ENCODE results near the gene NRG2.

Gene NRG2

DNA sequence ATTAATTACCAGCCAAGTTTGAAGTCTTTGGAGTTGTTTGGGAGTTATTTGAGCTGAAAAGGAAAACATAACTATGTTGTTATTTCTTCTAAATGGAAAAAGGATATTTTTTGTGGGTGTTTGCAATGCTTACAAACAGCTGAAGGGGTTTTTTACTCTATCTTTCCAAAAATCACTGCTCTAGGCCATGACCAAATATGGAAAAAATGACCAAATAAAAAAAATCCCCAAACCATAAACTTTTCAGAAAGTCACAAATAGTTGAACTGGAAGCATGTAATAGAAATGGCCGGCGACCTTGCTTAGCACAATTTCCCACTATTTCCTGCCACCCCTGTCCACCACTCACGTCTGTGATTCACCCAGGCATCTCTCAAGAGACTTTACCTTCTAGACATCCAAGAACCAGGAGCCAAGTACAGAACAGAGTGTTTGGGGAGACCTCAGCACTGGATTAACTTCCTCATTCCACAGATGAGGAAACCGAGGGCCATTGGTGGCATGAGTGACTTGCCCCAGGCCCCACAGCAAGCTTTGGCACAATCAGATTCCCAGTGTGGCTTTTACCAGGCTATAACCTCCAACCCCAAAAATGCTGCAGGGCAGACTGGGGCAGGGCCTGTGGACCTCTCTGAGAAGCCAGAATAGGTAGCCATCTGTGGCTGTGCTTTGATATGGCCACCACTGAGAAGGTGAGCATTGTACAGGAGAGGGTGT is 84.5 kb downstream of the NRG2 start:
- no peaks in the 10 kb centered on the region for H3K9me3 ChIP-seq (ENCODE audit: control insufficient read depth, low read length)
- H3K27me3 ChIP-seq (ENCODE audit: control insufficient read depth, insufficient read depth, low read length) = no peaks in the 10 kb centered on the region
- no peak overlapping the region for H3K27ac ChIP-seq
- H3K4me1 ChIP-seq = peaks cover 10% of the 10 kb centered on the region
- no peak overlapping the region for H3K9ac ChIP-seq
- H3K79me2 ChIP-seq = peaks cover 21% of the 10 kb centered on the region
- H3K4me3 ChIP-seq (ENCODE audit: low read depth, low read length) = no peak overlapping the region
- TF ChIP-seq, protein P1, sequence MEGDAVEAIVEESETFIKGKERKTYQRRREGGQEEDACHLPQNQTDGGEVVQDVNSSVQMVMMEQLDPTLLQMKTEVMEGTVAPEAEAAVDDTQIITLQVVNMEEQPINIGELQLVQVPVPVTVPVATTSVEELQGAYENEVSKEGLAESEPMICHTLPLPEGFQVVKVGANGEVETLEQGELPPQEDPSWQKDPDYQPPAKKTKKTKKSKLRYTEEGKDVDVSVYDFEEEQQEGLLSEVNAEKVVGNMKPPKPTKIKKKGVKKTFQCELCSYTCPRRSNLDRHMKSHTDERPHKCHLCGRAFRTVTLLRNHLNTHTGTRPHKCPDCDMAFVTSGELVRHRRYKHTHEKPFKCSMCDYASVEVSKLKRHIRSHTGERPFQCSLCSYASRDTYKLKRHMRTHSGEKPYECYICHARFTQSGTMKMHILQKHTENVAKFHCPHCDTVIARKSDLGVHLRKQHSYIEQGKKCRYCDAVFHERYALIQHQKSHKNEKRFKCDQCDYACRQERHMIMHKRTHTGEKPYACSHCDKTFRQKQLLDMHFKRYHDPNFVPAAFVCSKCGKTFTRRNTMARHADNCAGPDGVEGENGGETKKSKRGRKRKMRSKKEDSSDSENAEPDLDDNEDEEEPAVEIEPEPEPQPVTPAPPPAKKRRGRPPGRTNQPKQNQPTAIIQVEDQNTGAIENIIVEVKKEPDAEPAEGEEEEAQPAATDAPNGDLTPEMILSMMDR (IDR thresholded peaks at IDR 0.05) = no peak
- H2AFZ ChIP-seq = no peak overlapping the region
- H3K36me3 ChIP-seq (ENCODE audit: control insufficient read depth, insufficient read depth, low read length) = no peaks in the 10 kb centered on the region
- H3K4me2 ChIP-seq (ENCODE audit: low read length) = no peak overlapping the region

DNA sequence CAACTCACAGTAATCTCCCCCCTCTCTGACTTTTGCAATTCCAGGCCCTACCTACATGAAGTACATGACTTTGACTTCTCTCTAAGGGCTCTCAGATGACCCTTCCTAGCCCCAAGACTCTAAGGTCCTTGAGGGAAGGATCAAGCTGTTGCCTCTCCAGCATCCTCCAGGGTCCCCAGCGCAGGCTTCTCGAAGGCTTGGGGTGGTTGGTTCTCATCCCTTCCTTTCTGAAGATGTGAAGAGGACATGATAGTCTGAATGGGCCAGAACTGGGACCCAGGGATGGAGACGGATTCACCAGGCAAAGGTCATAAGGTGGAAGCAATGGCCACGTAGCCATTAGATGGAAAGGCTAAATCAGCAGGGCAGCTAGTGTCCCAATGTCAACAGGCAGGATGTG is 86.8 kb downstream of the NRG2 start:
- Histone ChIP-seq H3K4me1 (peaks cover 10% of the 10 kb centered on the region), H3K36me3 (ENCODE audit: control insufficient read depth, insufficient read depth, low read length) (no peaks in the 10 kb centered on the region), H3K4me2 (ENCODE audit: low read length) (no peak overlapping the region), H3K9ac (no peak overlapping the region), H2AFZ (no peak overlapping the region), H3K4me3 (ENCODE audit: low read depth, low read length) (no peak overlapping the region), H3K27me3 (ENCODE audit: control insufficient read depth, insufficient read depth, low read length) (no peaks in the 10 kb centered on the region), H3K9me3 (ENCODE audit: control insufficient read depth, low read length) (no peaks in the 10 kb centered on the region), H3K79me2 (peaks cover 17% of the 10 kb centered on the region), H3K27ac (no peak overlapping the region)
- TF ChIP-seq, protein P1 (IDR thresholded peaks at IDR 0.05) = no peak

DNA sequence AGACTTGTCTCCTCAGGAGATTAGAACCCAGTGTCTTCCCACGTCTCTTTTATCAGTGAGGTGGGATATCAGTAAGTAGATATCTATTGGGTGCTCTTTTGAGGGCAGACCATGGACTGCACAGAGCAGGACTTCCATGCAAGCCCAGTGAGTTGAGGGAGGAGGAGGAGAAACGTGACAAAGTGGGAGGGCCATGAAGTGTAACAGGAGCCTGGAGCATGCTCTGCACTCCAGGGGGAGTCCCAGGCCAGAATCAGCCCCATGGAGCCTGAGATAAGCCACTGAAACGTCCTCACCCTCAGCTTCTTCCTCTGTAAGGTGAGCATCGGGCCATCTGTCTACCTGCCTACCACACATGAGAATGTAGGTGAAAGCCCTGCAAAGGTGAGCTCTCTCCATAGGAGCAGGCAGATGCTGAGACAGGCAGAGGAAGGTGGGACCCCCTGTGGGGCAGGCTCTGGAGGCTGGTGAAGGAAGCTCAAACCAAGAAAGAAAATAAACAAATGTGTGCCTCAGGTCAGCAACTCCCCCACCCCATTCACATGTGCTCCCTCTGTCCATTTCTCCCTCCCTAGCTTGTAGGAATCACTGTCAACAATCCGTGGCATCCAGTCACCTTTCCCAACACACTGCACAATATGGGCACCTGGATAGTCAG is 87.4 kb downstream of the NRG2 start:
- Histone ChIP-seq H3K4me3 (ENCODE audit: low read depth, low read length) (no peak overlapping the region), H3K36me3 (ENCODE audit: control insufficient read depth, insufficient read depth, low read length) (no peaks in the 10 kb centered on the region)
- TF ChIP-seq, protein P1 (IDR thresholded peaks at IDR 0.05) = no peak

GRCh38 chr5:139955053-139955605 is 88.0 kb downstream of the NRG2 start:
- TF ChIP-seq, protein P1 (IDR thresholded peaks at IDR 0.05) = no peak
- Histone ChIP-seq H3K9ac (no peak overlapping the region), H3K79me2 (peaks cover 17% of the 10 kb centered on the region), H3K36me3 (ENCODE audit: control insufficient read depth, insufficient read depth, low read length) (no peaks in the 10 kb centered on the region), H3K27ac (no peak overlapping the region), H2AFZ (no peak overlapping the region), H3K4me3 (ENCODE audit: low read depth, low read length) (no peak overlapping the region), H3K4me1 (peaks cover 10% of the 10 kb centered on the region), H3K9me3 (ENCODE audit: control insufficient read depth, low read length) (no peaks in the 10 kb centered on the region), H3K4me2 (ENCODE audit: low read length) (no peak overlapping the region), H3K27me3 (ENCODE audit: control insufficient read depth, insufficient read depth, low read length) (no peaks in the 10 kb centered on the region)

More for the DNA sequence above, 87.4 kb downstream of the NRG2 start:
- Histone ChIP-seq H3K27me3 (ENCODE audit: control insufficient read depth, insufficient read depth, low read length) (no peaks in the 10 kb centered on the region), H3K27ac (no peak overlapping the region), H3K4me2 (ENCODE audit: low read length) (no peak overlapping the region), H3K9me3 (ENCODE audit: control insufficient read depth, low read length) (no peaks in the 10 kb centered on the region), H3K79me2 (peaks cover 19% of the 10 kb centered on the region), H3K4me1 (peaks cover 10% of the 10 kb centered on the region), H3K9ac (no peak overlapping the region), H2AFZ (no peak overlapping the region)

Measured in parathyroid adenoma (tissue), 2 donors.